ENCODE results near the gene DAB1.

GRCh38 chr1:57089221-57089620 is 334.6 kb downstream of the DAB1 start:
- no peak for TF ChIP-seq POLR2AphosphoS5 (IDR thresholded peaks at IDR 0.05; ENCODE audit: low read depth, low read length)
- TF ChIP-seq TAF1 (IDR thresholded peaks at IDR 0.05; ENCODE audit: low read depth, low read length) = no peak
- no peak for TF ChIP-seq GABPA (IDR thresholded peaks at IDR 0.05; ENCODE audit: borderline replicate concordance, insufficient read depth, low read length)
- no peak for TF ChIP-seq SIN3A (conservative IDR thresholded peaks at IDR 0.05 in 1 of 2, IDR thresholded peaks at IDR 0.05 in 1 of 2; ENCODE audit: low read depth in 1 of 2, low read length in 2 of 2)
- TF ChIP-seq CTCF (IDR thresholded peaks at IDR 0.05; ENCODE audit: control extremely low read depth in 1 of 3, insufficient read depth in 1 of 3, low read depth in 1 of 3, low read length in 3 of 3) = no peak
- no peak for TF ChIP-seq BRCA1 (IDR thresholded peaks at IDR 0.05; ENCODE audit: low read depth, low read length)
- no peak for TF ChIP-seq MAFK (IDR thresholded peaks at IDR 0.05; ENCODE audit: low read depth, low read length)
- TF ChIP-seq SUZ12 (IDR thresholded peaks at IDR 0.05; ENCODE audit: low read length) = no peak
- TF ChIP-seq RFX5 (IDR thresholded peaks at IDR 0.05; ENCODE audit: borderline replicate concordance, low read depth, low read length) = no peak
- TF ChIP-seq TBP (IDR thresholded peaks at IDR 0.05; ENCODE audit: low read depth, low read length) = no peak
- no peak for TF ChIP-seq GTF2F1 (IDR thresholded peaks at IDR 0.05; ENCODE audit: borderline replicate concordance, low read depth, low read length)
- TF ChIP-seq CHD1 (IDR thresholded peaks at IDR 0.05; ENCODE audit: low read depth, low read length) = no peak
- no peak for TF ChIP-seq POLR2A (IDR thresholded peaks at IDR 0.05; ENCODE audit: control extremely low read depth in 1 of 2, low read depth in 2 of 2, low read length in 2 of 2)

Data from H1 (cell line).